GM08714 (cell line): ENCODE measurements around the gene LMNTD2.

ENCODE experiments used
- H3K4me3 ChIP-seq: fragments of 200-500 bp; sonication (Bioruptor generic); 2 replicates; pipeline ENCODE4 v1.5.1; 2014; ENCODE audit warnings: mild to moderate bottlenecking, low read length, inconsistent platforms
- ZNF274 ChIP-seq: IDR thresholded peaks from 2 replicates; pipeline ENCODE4 v1.6.1; 2012; ENCODE audit warnings: mild to moderate bottlenecking, low read depth, low read length

LMNTD2 gene

DNA sequence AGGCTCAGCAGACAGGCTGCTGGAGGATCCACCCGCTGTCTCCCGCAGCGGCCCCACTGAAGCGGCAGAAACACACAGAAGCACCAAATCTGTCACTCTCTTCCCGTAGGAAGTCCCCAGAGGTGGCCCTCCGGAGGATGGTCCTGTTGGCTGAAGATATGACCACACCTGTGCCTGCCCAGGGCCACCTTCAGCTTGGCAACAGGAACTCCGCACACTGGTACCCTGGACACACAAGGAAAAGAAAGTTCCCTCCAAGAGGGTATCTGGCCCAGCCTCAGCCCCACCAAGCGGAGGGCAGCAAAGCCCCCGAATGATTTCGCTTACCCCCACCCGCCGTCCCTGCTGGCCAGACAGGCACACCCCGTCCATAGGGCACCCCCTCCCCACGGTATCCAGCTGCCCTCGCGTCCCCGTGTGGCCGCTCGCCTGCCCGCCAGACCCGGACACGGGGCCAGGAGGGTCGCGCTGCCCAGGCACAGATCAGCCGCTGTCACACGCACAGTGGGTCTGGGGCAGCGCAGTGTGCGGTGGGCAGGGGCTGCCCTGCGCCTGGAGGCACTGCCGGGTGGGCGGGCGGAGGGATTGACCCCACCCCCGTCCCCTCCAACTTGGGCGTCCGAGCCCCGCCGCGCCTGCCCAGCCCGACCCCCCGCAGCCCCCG lies 7.2 kb upstream of the LMNTD2 start:
- no peak for TF ChIP-seq ZNF274

DNA sequence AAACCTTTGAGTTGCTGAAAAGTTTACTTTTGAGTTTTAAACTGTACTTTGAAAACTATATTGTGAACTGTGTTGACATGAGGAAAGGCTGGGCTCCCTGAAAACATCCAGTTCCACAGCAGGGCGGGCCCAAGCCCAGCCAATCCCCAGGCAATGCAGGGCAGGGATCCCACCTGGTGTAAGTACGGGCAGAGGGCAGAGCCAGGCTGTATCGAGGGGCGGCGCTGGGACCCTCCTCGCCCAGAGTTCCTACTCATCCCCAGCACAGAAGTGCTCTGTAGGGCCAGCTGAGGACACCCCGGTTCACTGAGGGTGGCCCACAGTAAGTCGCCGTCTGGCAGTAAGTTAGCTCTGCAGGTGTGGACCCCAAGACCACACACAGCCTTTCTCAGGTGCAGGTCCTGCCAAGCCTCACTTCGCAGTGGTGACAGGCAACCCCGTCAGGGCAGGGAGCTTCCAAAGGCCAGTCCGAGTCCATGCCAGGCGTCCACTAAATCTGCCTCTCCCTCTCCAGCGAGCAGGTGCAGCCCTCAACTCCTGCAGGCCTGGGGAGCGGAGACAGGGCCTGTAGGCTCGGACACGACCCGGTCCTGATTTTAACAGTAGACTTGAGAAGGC lies 6.6 kb upstream of the LMNTD2 start:
- TF ChIP-seq ZNF274: no peak
- H3K4me3 ChIP-seq: no peak overlapping the region

More for the DNA sequence above, 7.2 kb upstream of the LMNTD2 start:
- H3K4me3 ChIP-seq: peak overlapping the region; percentile 52; the same call in 1 of the 2 replicates

DNA sequence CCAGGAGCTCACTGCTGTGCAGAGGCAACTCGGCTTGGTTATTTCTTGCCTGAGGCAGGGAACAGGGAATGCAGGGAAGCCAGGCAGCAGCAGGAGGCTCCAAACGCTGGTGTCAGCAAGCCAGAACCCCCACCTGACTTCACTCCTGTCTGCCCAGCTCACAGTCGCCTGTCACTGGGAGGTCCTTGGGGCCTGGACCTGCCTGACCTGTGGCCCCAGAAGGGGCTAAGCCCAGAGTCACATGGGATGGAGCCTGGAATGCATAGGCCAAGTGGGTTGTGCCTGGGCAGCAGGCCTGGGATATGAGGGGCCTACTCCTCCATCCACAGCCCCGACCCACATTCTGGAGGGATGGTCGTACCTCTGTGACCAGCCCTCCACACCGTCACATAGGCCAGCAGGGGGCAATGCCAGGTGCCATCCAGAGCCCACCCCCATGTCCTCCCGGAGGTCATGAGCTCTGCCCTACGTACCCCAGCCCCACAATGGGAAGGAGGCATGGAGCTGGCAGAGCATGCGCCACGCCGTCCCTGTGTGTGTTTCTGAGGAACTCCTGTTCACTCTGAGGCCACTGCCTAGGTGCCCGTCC lies 5.5 kb upstream of the LMNTD2 start:
- no peak for TF ChIP-seq ZNF274
- H3K4me3 ChIP-seq: no peak overlapping the region

DNA sequence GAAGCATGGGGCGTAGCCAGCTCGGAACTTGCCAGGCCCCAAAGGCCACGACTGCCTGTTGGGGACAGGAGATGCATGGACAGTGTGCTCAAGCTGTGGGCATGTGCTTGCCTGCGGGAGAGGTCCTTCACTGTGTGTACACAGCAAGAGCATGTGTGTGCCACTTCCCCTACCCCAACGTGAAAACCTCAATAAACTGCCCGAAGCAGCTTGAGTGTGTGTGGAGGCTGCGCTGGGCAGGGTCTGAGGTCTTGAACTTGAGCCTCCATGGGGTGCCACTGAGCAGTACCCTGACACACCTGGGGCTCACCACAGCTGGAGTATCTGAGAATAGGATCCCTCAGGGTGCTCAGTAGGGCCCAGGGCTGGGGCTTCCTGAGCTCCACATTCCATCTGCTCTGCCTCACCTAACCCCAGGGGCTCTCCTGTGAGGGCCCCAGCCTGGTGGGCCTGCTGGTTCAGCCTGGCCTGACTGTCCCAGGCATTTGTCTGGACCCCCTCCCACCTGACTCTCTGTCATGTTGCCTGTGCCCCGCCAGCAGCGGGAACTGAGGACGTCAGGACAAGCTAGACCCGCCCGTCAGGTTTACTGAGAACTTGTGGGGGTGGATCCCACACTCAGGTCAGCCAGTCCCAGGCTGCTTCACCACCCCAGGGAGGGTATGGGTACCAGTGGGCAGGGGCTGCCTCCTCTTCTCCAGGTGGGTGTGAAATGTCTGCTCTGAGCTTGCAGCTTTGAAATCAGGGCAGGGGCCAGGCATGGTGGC lies 3.5 kb upstream of the LMNTD2 start:
- no peak overlapping the region for H3K4me3 ChIP-seq

DNA sequence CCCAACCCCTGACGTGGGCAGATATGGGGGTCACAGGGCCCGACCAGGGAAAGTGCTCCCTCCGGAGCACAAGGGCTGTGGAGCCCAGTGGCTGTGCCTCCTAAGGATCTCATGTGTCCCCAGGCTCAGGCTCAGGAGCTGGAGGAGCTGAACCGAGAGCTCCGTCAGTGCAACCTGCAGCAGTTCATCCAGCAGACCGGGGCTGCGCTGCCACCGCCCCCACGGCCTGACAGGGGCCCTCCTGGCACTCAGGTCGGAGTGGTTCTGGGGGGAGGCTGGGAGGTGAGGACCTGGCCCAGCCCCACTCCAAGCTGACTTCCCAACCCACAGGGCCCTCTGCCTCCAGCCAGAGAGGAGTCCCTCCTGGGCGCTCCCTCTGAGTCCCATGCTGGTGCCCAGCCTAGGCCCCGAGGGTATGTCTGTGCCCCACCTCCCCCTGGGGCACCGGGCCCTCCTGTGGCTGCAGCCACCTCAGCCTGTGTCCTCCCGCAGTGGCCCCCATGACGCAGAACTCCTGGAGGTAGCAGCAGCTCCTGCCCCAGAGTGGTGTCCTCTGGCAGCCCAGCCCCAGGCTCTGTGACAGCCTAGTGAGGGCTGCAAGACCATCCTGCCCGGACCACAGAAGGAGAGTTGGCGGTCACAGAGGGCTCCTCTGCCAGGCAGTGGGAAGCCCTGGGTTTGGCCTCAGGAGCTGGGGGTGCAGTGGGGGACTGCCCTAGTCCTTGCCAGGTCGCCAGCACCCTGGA lies 2.7 kb upstream of the LMNTD2 start:
- TF ChIP-seq ZNF274: no peak
- H3K4me3 ChIP-seq: no peak overlapping the region

More for the DNA sequence above, 3.5 kb upstream of the LMNTD2 start:
- no peak for TF ChIP-seq ZNF274

DNA sequence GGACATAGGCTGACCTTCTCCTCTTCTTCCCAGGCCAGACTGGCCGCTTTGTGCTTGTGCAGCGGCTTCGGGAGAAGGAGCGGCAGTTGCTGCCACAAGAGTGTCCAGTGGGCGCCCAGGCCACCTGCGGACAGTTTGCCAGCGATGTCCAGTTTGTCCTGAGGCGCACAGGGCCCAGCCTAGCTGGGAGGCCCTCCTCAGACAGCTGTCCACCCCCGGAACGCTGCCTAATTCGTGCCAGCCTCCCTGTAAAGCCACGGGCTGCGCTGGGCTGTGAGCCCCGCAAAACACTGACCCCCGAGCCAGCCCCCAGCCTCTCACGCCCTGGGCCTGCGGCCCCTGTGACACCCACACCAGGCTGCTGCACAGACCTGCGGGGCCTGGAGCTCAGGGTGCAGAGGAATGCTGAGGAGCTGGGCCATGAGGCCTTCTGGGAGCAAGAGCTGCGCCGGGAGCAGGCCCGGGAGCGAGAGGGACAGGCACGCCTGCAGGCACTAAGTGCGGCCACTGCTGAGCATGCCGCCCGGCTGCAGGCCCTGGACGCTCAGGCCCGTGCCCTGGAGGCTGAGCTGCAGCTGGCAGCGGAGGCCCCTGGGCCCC lies 1.6 kb upstream of the LMNTD2 start:
- no peak overlapping the region; the same call in 1 of the 2 replicates for H3K4me3 ChIP-seq

DNA sequence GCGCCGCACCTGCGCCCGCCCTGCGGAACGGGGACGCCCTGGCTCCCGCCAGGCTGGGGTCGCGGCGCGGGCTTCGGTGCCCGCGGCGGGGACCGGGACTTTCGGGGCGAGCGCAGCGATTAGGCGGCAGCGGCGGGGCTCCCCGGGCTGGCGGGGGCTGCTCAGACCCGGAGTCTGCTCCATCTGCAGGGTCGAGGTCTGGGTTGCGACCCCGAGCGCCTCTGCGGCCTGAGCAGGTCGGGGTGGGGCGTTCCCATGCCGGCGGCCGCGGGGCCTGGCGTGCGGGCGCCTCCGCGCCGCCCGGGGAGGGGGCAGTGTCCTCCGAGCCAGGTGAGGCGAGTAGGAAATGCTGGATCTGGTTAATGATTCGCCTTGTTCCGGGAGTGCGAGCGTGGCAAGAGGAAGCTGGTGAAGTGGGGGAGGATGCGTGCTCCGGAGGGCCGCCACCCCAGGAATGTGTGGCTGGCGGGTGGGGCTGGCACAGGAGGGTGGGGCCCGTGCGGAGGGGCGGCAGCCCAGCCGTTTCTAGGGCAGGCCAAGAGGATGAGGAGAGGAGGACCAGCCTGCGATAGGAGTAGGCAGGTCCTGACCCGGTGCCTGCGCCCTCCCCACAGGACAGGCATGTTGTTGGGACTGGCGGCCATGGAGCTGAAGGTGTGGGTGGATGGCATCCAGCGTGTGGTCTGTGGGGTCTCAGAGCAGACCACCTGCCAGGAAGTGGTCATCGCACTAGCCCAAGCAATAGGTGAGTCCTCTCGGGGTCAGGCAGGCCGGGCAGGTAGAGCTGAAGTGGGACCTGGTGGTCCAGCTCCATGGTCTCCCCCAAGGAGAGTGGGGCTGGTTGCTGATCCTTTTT lies 838 bp upstream of the LMNTD2 start:
- no peak for TF ChIP-seq ZNF274
- peak overlapping the region; percentile 91 for H3K4me3 ChIP-seq

More for the DNA sequence above, 1.6 kb upstream of the LMNTD2 start:
- TF ChIP-seq ZNF274: no peak

DNA sequence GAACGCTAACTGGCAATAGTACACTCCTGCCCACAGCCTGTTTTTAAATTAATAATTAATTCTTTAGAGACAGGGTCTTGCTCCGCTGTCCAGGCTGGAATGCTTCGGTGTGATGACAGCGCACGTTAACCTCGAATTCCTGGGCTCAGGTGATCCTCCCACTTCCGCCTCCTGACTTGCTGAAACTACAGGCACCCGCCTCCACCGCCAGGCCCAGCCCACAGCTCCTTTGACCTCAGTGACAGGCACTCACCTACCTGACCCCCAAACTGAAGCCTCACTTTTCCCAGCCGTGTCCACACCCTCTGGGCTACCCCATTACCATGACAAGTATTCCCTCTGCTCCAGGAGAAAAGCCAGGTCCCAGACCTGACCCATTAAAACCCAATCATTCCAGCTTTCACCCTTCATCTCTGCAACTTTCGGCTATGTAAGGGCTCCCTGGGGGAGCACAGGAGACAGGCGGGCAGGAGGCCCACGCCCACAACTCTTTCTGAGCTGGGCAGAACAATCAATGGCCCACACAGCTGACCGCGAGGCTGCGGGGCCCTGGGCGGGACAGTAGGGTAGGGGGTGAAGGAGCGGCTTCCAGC lies 730 bp downstream of the LMNTD2 start:
- H3K4me3 ChIP-seq: peak overlapping the region; percentile 79; the same call in 1 of the 2 replicates
- no peak for TF ChIP-seq ZNF274

DNA sequence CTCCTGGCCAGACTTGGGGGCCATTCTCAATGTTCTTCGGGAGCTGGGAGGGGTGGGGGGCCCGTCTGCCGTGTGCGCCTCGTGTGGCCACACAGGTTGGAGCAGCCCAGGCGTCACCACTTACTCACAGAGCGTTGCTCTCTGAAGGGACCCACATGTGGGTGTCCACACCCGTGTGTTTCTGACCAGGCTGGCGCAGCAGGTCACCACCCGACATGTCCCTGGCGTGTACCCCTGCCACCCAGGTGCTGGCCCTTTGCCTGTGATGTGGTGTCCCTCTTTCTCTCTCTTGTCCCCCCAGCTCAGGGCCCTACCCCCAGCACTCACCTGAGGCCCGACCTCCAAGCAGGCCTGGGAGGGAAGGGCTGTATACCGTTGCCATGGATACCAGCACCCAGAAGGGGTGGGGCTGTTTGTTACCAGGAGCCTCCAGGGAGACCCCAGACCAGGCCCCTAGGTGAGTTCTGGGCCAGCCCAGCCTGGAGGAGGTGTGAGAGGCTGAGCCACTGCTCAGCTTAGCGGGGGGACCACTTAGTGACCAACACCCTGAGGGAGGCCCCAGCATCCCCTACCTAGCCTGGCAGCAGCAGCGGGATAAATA lies 1.4 kb downstream of the LMNTD2 start:
- no peak overlapping the region for H3K4me3 ChIP-seq
- no peak for TF ChIP-seq ZNF274

DNA sequence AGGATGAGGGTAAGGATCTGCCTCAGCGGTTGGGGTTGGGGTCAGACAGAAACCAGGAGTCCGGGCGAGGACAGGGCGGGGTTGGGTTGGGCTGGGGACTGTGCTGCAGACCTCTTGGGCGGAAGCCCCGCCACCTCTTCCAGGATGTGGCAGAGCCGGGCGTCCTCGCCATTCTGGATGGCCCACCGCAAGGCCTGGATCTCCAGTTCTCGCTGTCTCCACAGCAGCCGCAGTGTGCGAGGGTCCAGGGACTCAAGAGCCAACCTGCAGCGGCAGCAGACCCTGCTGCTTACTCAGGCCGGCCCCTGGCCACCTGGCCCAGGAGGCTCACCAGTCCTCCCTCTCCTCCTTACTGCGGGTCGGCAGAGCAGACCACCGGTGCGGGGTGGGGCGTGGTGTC lies 2.0 kb downstream of the LMNTD2 start:
- TF ChIP-seq ZNF274: no peak
- H3K4me3 ChIP-seq: no peak overlapping the region

DNA sequence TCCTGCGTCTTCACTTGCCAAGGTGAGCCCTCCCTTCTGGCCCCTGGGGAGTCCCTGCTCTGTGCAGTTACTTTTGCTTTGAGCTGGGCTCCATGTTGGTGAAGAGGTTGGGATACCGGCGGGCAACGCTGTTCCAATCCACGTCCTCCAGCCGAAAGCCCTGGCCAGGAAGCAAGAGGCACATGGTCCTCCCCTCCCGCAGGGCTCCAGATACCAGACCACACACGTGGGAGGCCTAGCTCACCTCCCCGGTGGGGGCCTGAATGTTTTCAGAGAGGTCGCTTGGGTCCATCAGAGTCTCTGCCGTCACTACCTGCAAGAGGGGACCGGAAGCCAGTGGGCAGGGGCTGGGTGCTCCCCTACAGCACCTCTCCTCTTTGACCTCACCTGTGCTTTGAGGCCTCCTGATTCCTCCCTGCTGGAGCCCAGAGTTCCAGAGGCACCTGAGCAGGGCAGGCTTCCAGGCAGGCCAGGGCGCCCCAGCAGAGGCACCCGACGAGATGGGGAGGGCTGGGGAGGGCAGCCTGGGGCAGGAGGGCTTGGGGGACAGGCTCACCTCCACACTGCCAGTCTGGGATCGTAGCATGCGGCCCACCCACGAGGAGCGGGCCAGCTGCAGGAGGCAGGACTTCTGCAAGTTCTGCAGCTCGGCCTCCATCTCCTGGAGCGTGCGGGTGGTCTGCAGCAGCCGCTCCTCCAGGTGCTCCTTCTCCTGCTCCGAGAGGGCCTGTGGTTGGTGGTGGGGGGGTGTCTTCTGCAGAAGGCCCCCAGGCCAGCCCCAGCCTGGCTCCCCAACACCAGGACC lies 3.0 kb downstream of the LMNTD2 start:
- TF ChIP-seq ZNF274: no peak
- H3K4me3 ChIP-seq: no peak overlapping the region
